Measurements from ENCODE around the gene GK.

- TF ChIP-seq SIN3A (conservative IDR thresholded peaks at IDR 0.05 in 1 of 2, IDR thresholded peaks at IDR 0.05 in 1 of 2; ENCODE audit: low read depth in 1 of 2, low read length in 2 of 2) (no peak), CTCF (IDR thresholded peaks at IDR 0.05; ENCODE audit: control extremely low read depth in 1 of 3, insufficient read depth in 1 of 3, low read depth in 1 of 3, low read length in 3 of 3) (no peak), CBX8 (IDR thresholded peaks at IDR 0.05; ENCODE audit: borderline replicate concordance, low read depth, low read length) (no peak), ZNF274 (IDR thresholded peaks at IDR 0.05; ENCODE audit: borderline replicate concordance, extremely low read depth, low read length) (no peak)
Observed at GRCh38 chrX:30663322-30663721, 10.1 kb downstream of the GK start.

Data from H1 (cell line).